ENCODE results near the gene SCRN1. TPM values are rescaled to one million over a fixed set of nuclear protein-coding genes. Genes with fewer than 3 reads are reported as not detected.

Gene SCRN1
- total RNA-seq, 6 experiments from 2014 or later, result 137 to 168 (median 145) TPM

DNA sequence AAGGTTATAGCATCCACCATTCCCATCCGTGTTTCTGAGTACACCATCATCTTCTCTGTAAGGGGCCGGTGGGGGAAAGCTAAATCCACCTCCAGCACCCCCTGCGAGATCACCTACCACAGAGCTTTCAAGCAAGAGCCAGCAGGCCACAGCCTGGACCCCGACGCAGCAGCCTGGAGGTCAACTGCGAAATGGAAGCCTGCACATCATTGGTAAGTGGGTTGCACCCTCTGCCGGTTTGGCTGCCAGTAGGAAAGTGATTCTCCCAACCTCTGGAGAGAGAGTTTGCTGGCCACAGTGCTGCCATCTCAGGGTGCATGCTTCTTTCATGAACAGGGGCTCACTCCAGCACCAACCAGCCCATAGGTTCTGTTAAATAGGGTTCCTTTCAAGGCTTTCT is 101.6 kb downstream of the SCRN1 start:
- H3K4me3 Mint-ChIP-seq, result no peak overlapping the region
- H3K27me3 Mint-ChIP-seq (ENCODE audit: insufficient read depth), result peaks cover 15% of the 10 kb centered on the region
- H3K36me3 Mint-ChIP-seq (ENCODE audit: low read depth), result no peaks in the 10 kb centered on the region
- DNase-seq, result no peak
- no peak overlapping the region for H3K27ac Mint-ChIP-seq
- H3K9me3 Mint-ChIP-seq, result no peaks in the 10 kb centered on the region
- H3K4me1 Mint-ChIP-seq (ENCODE audit: low read depth), result no peaks in the 10 kb centered on the region
- TF ChIP-seq, protein P1, sequence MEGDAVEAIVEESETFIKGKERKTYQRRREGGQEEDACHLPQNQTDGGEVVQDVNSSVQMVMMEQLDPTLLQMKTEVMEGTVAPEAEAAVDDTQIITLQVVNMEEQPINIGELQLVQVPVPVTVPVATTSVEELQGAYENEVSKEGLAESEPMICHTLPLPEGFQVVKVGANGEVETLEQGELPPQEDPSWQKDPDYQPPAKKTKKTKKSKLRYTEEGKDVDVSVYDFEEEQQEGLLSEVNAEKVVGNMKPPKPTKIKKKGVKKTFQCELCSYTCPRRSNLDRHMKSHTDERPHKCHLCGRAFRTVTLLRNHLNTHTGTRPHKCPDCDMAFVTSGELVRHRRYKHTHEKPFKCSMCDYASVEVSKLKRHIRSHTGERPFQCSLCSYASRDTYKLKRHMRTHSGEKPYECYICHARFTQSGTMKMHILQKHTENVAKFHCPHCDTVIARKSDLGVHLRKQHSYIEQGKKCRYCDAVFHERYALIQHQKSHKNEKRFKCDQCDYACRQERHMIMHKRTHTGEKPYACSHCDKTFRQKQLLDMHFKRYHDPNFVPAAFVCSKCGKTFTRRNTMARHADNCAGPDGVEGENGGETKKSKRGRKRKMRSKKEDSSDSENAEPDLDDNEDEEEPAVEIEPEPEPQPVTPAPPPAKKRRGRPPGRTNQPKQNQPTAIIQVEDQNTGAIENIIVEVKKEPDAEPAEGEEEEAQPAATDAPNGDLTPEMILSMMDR (IDR thresholded peaks at IDR 0.05), result no peak

DNA sequence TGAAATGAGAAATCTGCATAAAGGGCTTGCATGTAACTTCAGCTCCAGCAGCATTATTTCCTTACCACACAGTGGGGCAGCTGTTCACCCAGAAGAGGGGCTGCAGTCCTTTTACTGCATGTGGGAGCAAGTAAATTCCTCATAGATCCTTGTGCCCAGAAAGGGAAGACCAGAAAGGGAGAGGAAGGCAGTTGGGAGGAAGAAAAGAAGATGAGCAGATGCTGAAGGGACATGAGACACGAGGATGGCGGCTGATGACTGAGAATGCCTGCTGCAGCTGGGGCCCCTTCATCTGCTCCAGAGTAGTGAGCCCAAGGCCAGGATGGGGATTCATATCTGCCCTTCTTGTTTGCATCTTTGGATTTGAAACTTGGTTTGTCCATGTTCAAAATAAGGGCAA is 102.8 kb downstream of the SCRN1 start:
- H3K27ac Mint-ChIP-seq, result no peak overlapping the region
- TF ChIP-seq, protein P1 (IDR thresholded peaks at IDR 0.05), result no peak
- no peaks in the 10 kb centered on the region for H3K4me1 Mint-ChIP-seq (ENCODE audit: low read depth)
- peaks cover 18% of the 10 kb centered on the region for H3K27me3 Mint-ChIP-seq (ENCODE audit: insufficient read depth)
- H3K4me3 Mint-ChIP-seq, result no peak overlapping the region
- H3K36me3 Mint-ChIP-seq (ENCODE audit: low read depth), result no peaks in the 10 kb centered on the region
- no peak for DNase-seq
- H3K9me3 Mint-ChIP-seq, result no peaks in the 10 kb centered on the region

- H3K4me1 Mint-ChIP-seq (ENCODE audit: low read depth), result no peaks in the 10 kb centered on the region
- H3K4me3 Mint-ChIP-seq, result no peak overlapping the region
- no peaks in the 10 kb centered on the region for H3K36me3 Mint-ChIP-seq (ENCODE audit: low read depth)
- TF ChIP-seq, protein P1 (IDR thresholded peaks at IDR 0.05), result no peak
- no peaks in the 10 kb centered on the region for H3K9me3 Mint-ChIP-seq
- H3K27ac Mint-ChIP-seq, result no peak overlapping the region
- no peak for DNase-seq
- H3K27me3 Mint-ChIP-seq (ENCODE audit: insufficient read depth), result peaks cover 21% of the 10 kb centered on the region
These were observed 104.0 kb downstream of the SCRN1 start for GRCh38 chr7:29885626-29886025.

DNA sequence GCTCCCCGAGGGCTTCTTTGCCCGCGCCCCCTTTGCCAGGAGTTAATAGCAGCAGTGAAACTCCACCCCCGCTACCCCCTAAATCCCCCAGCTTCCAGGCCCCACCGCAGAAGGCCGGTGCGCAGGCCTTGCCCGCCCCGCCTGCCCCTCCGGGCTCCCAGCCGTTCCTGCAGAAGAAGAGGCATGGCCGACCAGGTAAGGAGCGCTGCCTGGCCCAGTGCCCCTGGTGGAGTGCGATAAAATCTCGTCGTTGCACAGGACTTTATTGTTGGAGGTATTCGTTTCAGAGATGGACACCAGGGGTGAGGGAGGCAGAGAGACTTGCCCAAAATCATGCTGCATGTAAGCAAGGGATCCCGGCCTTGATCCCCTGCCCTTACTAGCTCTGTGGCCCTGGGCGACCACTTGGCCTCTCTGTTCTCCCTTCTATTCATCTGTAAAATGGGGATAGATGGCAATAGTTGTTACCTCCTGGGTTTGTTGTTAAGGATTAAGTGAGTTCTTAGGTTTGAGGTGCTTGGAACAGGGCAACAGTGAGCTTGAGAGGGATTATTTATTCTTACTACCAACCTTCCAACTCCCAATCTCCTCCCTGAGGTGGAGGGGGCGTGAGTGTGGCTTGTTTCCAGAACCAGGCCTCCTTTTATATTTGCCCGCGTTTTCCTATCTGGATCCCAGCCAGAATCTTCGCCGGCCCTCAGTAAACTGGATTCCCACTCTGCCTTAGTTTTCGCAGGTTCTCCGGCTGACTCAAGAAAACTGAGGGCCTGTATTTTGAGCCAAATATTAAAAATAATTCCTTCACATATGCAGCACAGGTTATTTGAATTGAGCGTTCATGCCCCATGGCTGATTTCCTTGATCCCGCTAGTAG is 105.0 kb downstream of the SCRN1 start:
- H3K9me3 Mint-ChIP-seq, result no peaks in the 10 kb centered on the region
- H3K27me3 Mint-ChIP-seq (ENCODE audit: insufficient read depth), result peaks cover 21% of the 10 kb centered on the region
- H3K36me3 Mint-ChIP-seq (ENCODE audit: low read depth), result no peaks in the 10 kb centered on the region
- no peaks in the 10 kb centered on the region for H3K4me1 Mint-ChIP-seq (ENCODE audit: low read depth)
- DNase-seq, result no peak
- TF ChIP-seq, protein P1 (IDR thresholded peaks at IDR 0.05), result no peak
- H3K27ac Mint-ChIP-seq, result no peak overlapping the region
- H3K4me3 Mint-ChIP-seq, result no peak overlapping the region

- no peaks in the 10 kb centered on the region for H3K9me3 Mint-ChIP-seq
- TF ChIP-seq, protein P1 (IDR thresholded peaks at IDR 0.05), result no peak
- no peak overlapping the region for H3K4me3 Mint-ChIP-seq
- H3K27me3 Mint-ChIP-seq (ENCODE audit: insufficient read depth), result peaks cover 19% of the 10 kb centered on the region
- no peak for DNase-seq
- H3K27ac Mint-ChIP-seq, result no peak overlapping the region
- no peaks in the 10 kb centered on the region for H3K4me1 Mint-ChIP-seq (ENCODE audit: low read depth)
- H3K36me3 Mint-ChIP-seq (ENCODE audit: low read depth), result no peaks in the 10 kb centered on the region
These were observed 105.9 kb downstream of the SCRN1 start for GRCh38 chr7:29883462-29884398.
